ENCODE measurements around the gene CD22.
"Not testable (repeated sequence)": the region's sequence is repeated elsewhere in the genome, so short reads cannot be mapped to it uniquely, and the experiment has no call there.

CD22 gene

GRCh38 chr19:35341565-35342225 is 12.7 kb downstream of the CD22 start:
- no peak for DNase-seq (ENCODE audit: low spot score)

GRCh38 chr19:35342430-35342829 is 13.4 kb downstream of the CD22 start:
- no peak for DNase-seq (ENCODE audit: low spot score)

GRCh38 chr19:35344511-35345031 is 15.6 kb downstream of the CD22 start:
- no peak for DNase-seq (ENCODE audit: low spot score)

- no peak for DNase-seq (ENCODE audit: low spot score)
Observed at GRCh38 chr19:35345671-35346111, 16.7 kb downstream of the CD22 start.

GRCh38 chr19:35346193-35347052 is 17.4 kb downstream of the CD22 start:
- DNase-seq (ENCODE audit: low spot score) = no peak

GRCh38 chr19:35347171-35347929 is 18.4 kb downstream of the CD22 start, which contains the start of gene FFAR1:
FFAR1 (plus strand) TSS chr19:35347902; CDS start chr19:35351552, 3,650 bp downstream.
- no peak for DNase-seq (ENCODE audit: low spot score)

GRCh38 chr19:35347930-35348298 is 18.9 kb downstream of the CD22 start:
- no peak for DNase-seq (ENCODE audit: low spot score)

GRCh38 chr19:35348911-35349611 is 20.1 kb downstream of the CD22 start:
- DNase-seq (ENCODE audit: low spot score) = no peak

GRCh38 chr19:35349614-35350521 is 20.9 kb downstream of the CD22 start:
- DNase-seq (ENCODE audit: low spot score) = no peak

- DNase-seq (ENCODE audit: low spot score) = no peak
Observed at GRCh38 chr19:35350591-35350990, 21.6 kb downstream of the CD22 start.

GRCh38 chr19:35351411-35352176 is 22.6 kb downstream of the CD22 start:
- DNase-seq (ENCODE audit: low spot score) = no peak

GRCh38 chr19:35352177-35352447 is 23.1 kb downstream of the CD22 start:
- no peak for DNase-seq (ENCODE audit: low spot score)

GRCh38 chr19:35352448-35353304 is 23.7 kb downstream of the CD22 start:
- DNase-seq (ENCODE audit: low spot score) = peak; percentile 87

- DNase-seq (ENCODE audit: low spot score) = no peak
Observed at GRCh38 chr19:35353635-35354034, 24.6 kb downstream of the CD22 start.

GRCh38 chr19:35354898-35355297 is 25.9 kb downstream of the CD22 start:
- DNase-seq (ENCODE audit: low spot score) = no peak

GRCh38 chr19:35355791-35356460 is 26.9 kb downstream of the CD22 start:
- no peak for DNase-seq (ENCODE audit: low spot score)

- peak; percentile 50 for DNase-seq (ENCODE audit: low spot score)
Observed at GRCh38 chr19:35357867-35358573, 29.0 kb downstream of the CD22 start, which contains the start of gene FFAR3. FFAR3 (plus strand) TSS chr19:35358460; CDS start chr19:35358891, 431 bp downstream.

- not testable (repeated sequence) for DNase-seq (ENCODE audit: low spot score)
Observed at GRCh38 chr19:35358834-35359233, 29.8 kb downstream of the CD22 start.

All from AG08395 (cell line).